ENCODE measurements around the gene TMEM132D. TPM values are rescaled to one million over a fixed set of nuclear protein-coding genes. Genes with fewer than 3 reads are reported as not detected.

Gene TMEM132D
- total RNA-seq, 5 donors from 2014 or later (not counting 1 experiment from before 2014, with no cell fraction given): not detected

DNA sequence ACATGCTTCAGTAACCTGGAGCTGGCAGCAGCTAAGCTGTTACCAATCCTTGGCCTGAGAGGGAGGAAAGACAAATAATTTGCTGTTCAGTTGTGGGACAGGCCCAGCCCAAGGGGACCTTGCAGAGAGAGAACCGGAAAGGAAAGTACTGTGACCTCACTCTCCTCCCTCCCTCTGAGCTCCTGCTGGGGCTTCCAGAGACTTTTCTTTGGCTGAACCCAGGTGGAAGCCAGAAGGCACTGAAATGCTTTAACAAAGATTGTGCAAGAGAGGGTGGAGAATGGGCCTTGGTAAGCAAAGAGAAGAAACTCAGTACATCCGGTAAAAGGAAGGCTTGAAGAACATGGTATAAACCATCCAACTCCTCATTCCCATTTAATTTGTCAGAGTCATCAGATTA, 593.5 kb downstream of the TMEM132D start:
- Histone ChIP-seq H3K27ac (ENCODE audit: low read length) (no peak overlapping the region), H3K9me3 (no peaks in the 10 kb centered on the region), H3K4me3 (ENCODE audit: control insufficient read depth in 1 of 2, extremely low read depth in 1 of 2, low read length in 1 of 2) (no peak overlapping the region), H3K27me3 (replicated peaks in 1 of 2; ENCODE audit: control insufficient read depth in 2 of 2, extremely low read depth in 1 of 2, insufficient read depth in 2 of 2, low read length in 1 of 2) (no peaks in the 10 kb centered on the region), H3K4me1 (ENCODE audit: control insufficient read depth in 1 of 2, extremely low read depth in 1 of 2, insufficient read depth in 2 of 2, low read length in 2 of 2) (no peaks in the 10 kb centered on the region), H3K36me3 (ENCODE audit: control insufficient read depth in 2 of 2, extremely low read depth in 1 of 2, insufficient read depth in 1 of 2, low read length in 1 of 2) (no peaks in the 10 kb centered on the region)
- DNase-seq (no peak), ATAC-seq (replicated peaks in 1 of 4) (no peak)
- no peak overlapping the region for H3K27ac Mint-ChIP-seq
- no peaks in the 10 kb centered on the region for H3K4me1 Mint-ChIP-seq
- peaks cover 7 to 15% (median 13%) of the 10 kb centered on the region in 3 donors for H3K9me3 Mint-ChIP-seq
- no CpG with 5 or more reads among the region's 2 CpGs for WGBS (ENCODE audit: insufficient coverage)
- no peaks in the 10 kb centered on the region for H3K36me3 Mint-ChIP-seq
- POLR2A ChIA-PET: no interaction called here
- H3K4me3 Mint-ChIP-seq: no peak overlapping the region
- CTCF ChIA-PET: no interaction called here
- H3K27me3 Mint-ChIP-seq: no peaks in the 10 kb centered on the region

- no peaks in the 10 kb centered on the region for H3K27me3 ChIP-seq (replicated peaks in 1 of 2; ENCODE audit: control insufficient read depth in 2 of 2, extremely low read depth in 1 of 2, insufficient read depth in 2 of 2, low read length in 1 of 2)
- POLR2A ChIA-PET: no interaction called here
- no peaks in the 10 kb centered on the region for H3K36me3 ChIP-seq (ENCODE audit: control insufficient read depth in 2 of 2, extremely low read depth in 1 of 2, insufficient read depth in 1 of 2, low read length in 1 of 2)
- no peak overlapping the region for H3K4me3 ChIP-seq (ENCODE audit: control insufficient read depth in 1 of 2, extremely low read depth in 1 of 2, low read length in 1 of 2)
- no peak overlapping the region for H3K4me3 Mint-ChIP-seq
- no peak overlapping the region for H3K27ac ChIP-seq (ENCODE audit: low read length)
- H3K27ac Mint-ChIP-seq: no peak overlapping the region
- DNase-seq (no peak), ATAC-seq (replicated peaks in 1 of 4) (no peak)
- CTCF ChIA-PET: no interaction called here
- H3K9me3 Mint-ChIP-seq: peaks cover 3 to 17% (median 7%) of the 10 kb centered on the region in 3 donors
- H3K4me1 ChIP-seq (ENCODE audit: control insufficient read depth in 1 of 2, extremely low read depth in 1 of 2, insufficient read depth in 2 of 2, low read length in 2 of 2): no peaks in the 10 kb centered on the region
- no peaks in the 10 kb centered on the region for H3K36me3 Mint-ChIP-seq
- no peaks in the 10 kb centered on the region for H3K27me3 Mint-ChIP-seq
- no peaks in the 10 kb centered on the region for H3K9me3 ChIP-seq
- WGBS (ENCODE audit: insufficient coverage): no CpG with 5 or more reads among the region's 4 CpGs
- no peaks in the 10 kb centered on the region for H3K4me1 Mint-ChIP-seq
Observed at GRCh38 chr12:129305851-129306250, 598.0 kb downstream of the TMEM132D start.

GRCh38 chr12:129304529-129304928, 599.3 kb downstream of the TMEM132D start:
- DNase-seq: no peak
- Mint-ChIP-seq H3K27ac (no peak overlapping the region), H3K36me3 (no peaks in the 10 kb centered on the region), H3K4me1 (no peaks in the 10 kb centered on the region), H3K27me3 (no peaks in the 10 kb centered on the region), H3K4me3 (no peak overlapping the region), H3K9me3 (peaks cover 4 to 16% (median 7%) of the 10 kb centered on the region in 3 donors)
- Histone ChIP-seq H3K4me1 (ENCODE audit: control insufficient read depth in 1 of 2, extremely low read depth in 1 of 2, insufficient read depth in 2 of 2, low read length in 2 of 2) (no peaks in the 10 kb centered on the region), H3K4me3 (ENCODE audit: control insufficient read depth in 1 of 2, extremely low read depth in 1 of 2, low read length in 1 of 2) (no peak overlapping the region), H3K36me3 (ENCODE audit: control insufficient read depth in 2 of 2, extremely low read depth in 1 of 2, insufficient read depth in 1 of 2, low read length in 1 of 2) (no peaks in the 10 kb centered on the region), H3K9me3 (no peaks in the 10 kb centered on the region), H3K27ac (ENCODE audit: low read length) (no peak overlapping the region), H3K27me3 (replicated peaks in 1 of 2; ENCODE audit: control insufficient read depth in 2 of 2, extremely low read depth in 1 of 2, insufficient read depth in 2 of 2, low read length in 1 of 2) (no peaks in the 10 kb centered on the region)
- 88% methylated on average over 2 of the region's 7 CpGs for WGBS (ENCODE audit: insufficient coverage)
- CTCF ChIA-PET: interaction anchor here in 1 of 2 donors (0.7 kb wide), 1 partner anchor 26 kb away, joined by 7 read pairs; no protein-coding TSS in a partner anchor
- no peak for ATAC-seq (replicated peaks in 1 of 4)
- POLR2A ChIA-PET: no interaction called here

- CTCF ChIA-PET: no interaction called here
- 75% methylated on average over 1 of the region's 8 CpGs for WGBS (ENCODE audit: insufficient coverage)
- POLR2A ChIA-PET: interaction anchor here in 1 of 2 donors (0.7 kb wide), 1 partner anchor 1401 kb away, joined by 3 read pairs; no protein-coding TSS in a partner anchor
- Mint-ChIP-seq H3K4me1 (no peaks in the 10 kb centered on the region), H3K36me3 (no peaks in the 10 kb centered on the region), H3K4me3 (no peak overlapping the region), H3K27me3 (no peaks in the 10 kb centered on the region), H3K27ac (no peak overlapping the region), H3K9me3 (peaks cover 17 to 26% (median 18%) of the 10 kb centered on the region in 3 donors)
- Histone ChIP-seq H3K36me3 (ENCODE audit: control insufficient read depth in 2 of 2, extremely low read depth in 1 of 2, insufficient read depth in 1 of 2, low read length in 1 of 2) (no peaks in the 10 kb centered on the region), H3K9me3 (no peaks in the 10 kb centered on the region), H3K27me3 (replicated peaks in 1 of 2; ENCODE audit: control insufficient read depth in 2 of 2, extremely low read depth in 1 of 2, insufficient read depth in 2 of 2, low read length in 1 of 2) (no peaks in the 10 kb centered on the region), H3K27ac (ENCODE audit: low read length) (no peak overlapping the region), H3K4me1 (ENCODE audit: control insufficient read depth in 1 of 2, extremely low read depth in 1 of 2, insufficient read depth in 2 of 2, low read length in 2 of 2) (no peaks in the 10 kb centered on the region), H3K4me3 (ENCODE audit: control insufficient read depth in 1 of 2, extremely low read depth in 1 of 2, low read length in 1 of 2) (no peak overlapping the region)
- DNase-seq (no peak), ATAC-seq (replicated peaks in 1 of 4) (no peak)
Observed at GRCh38 chr12:129300011-129300410, 603.8 kb downstream of the TMEM132D start.

DNA sequence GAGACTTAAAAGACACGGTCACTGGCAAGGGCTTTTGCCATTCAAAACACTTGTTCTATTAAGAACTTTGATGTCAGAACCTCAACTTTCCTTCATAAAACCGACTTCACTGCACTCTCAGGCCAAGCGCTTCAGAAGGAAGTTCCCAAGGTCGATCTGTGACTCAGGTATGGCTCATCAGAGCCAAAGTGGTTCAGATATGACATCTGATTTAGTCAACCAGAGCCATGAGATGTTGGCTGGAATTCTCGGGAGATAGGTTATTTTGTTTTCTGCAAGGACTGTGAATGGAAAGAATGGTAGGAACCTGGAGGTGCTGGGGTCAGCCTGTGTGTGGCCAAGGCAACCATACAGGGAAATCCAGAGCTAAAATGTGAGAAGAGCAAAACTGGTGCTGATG, 604.9 kb downstream of the TMEM132D start:
- Mint-ChIP-seq H3K27me3 (no peaks in the 10 kb centered on the region), H3K27ac (no peak overlapping the region), H3K4me3 (no peak overlapping the region), H3K4me1 (no peaks in the 10 kb centered on the region), H3K9me3 (peaks cover 8 to 22% (median 18%) of the 10 kb centered on the region in 3 donors), H3K36me3 (no peaks in the 10 kb centered on the region)
- Histone ChIP-seq H3K27me3 (replicated peaks in 1 of 2; ENCODE audit: control insufficient read depth in 2 of 2, extremely low read depth in 1 of 2, insufficient read depth in 2 of 2, low read length in 1 of 2) (no peaks in the 10 kb centered on the region), H3K36me3 (ENCODE audit: control insufficient read depth in 2 of 2, extremely low read depth in 1 of 2, insufficient read depth in 1 of 2, low read length in 1 of 2) (no peaks in the 10 kb centered on the region), H3K27ac (ENCODE audit: low read length) (no peak overlapping the region), H3K4me1 (ENCODE audit: control insufficient read depth in 1 of 2, extremely low read depth in 1 of 2, insufficient read depth in 2 of 2, low read length in 2 of 2) (no peaks in the 10 kb centered on the region), H3K9me3 (no peaks in the 10 kb centered on the region), H3K4me3 (ENCODE audit: control insufficient read depth in 1 of 2, extremely low read depth in 1 of 2, low read length in 1 of 2) (no peak overlapping the region)
- POLR2A ChIA-PET: no interaction called here
- CTCF ChIA-PET: no interaction called here
- no peak for ATAC-seq (replicated peaks in 1 of 4)
- 81% methylated on average over 5 of the region's 5 CpGs for WGBS (ENCODE audit: insufficient coverage)
- DNase-seq: no peak

DNA sequence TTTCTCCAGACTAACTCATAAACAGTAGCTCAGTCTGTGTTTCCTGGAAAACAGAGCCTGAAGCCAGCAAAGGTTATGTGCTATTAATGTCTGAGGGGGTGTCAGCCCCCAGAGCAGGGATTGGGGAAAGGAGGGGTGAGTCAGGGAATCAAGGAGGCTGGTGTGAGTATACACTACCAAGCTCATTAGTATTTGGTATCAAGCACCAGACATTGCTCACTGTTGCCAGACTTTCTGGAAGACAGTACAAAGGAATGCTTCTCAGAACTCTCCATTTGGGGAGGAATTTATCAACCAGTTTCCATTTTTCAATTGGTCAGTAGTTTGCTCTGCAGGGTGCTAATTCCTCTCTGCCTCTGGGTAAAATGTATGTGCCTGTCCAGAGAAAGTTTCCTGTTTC, 607.2 kb downstream of the TMEM132D start:
- Histone ChIP-seq H3K9me3 (no peaks in the 10 kb centered on the region), H3K27ac (ENCODE audit: low read length) (no peak overlapping the region), H3K4me3 (ENCODE audit: control insufficient read depth in 1 of 2, extremely low read depth in 1 of 2, low read length in 1 of 2) (no peak overlapping the region), H3K36me3 (ENCODE audit: control insufficient read depth in 2 of 2, extremely low read depth in 1 of 2, insufficient read depth in 1 of 2, low read length in 1 of 2) (no peaks in the 10 kb centered on the region), H3K27me3 (replicated peaks in 1 of 2; ENCODE audit: control insufficient read depth in 2 of 2, extremely low read depth in 1 of 2, insufficient read depth in 2 of 2, low read length in 1 of 2) (no peaks in the 10 kb centered on the region), H3K4me1 (ENCODE audit: control insufficient read depth in 1 of 2, extremely low read depth in 1 of 2, insufficient read depth in 2 of 2, low read length in 2 of 2) (no peaks in the 10 kb centered on the region)
- Mint-ChIP-seq H3K36me3 (no peaks in the 10 kb centered on the region), H3K4me3 (no peak overlapping the region), H3K27me3 (no peaks in the 10 kb centered on the region), H3K4me1 (no peaks in the 10 kb centered on the region), H3K27ac (no peak overlapping the region), H3K9me3 (peaks cover 12 to 29% (median 18%) of the 10 kb centered on the region in 3 donors)
- CTCF ChIA-PET: no interaction called here
- POLR2A ChIA-PET: no interaction called here
- DNase-seq (no peak), ATAC-seq (replicated peaks in 1 of 4) (no peak)

GRCh38 chr12:129294868-129295267, 609.0 kb downstream of the TMEM132D start:
- DNase-seq (no peak), ATAC-seq (replicated peaks in 1 of 4) (no peak)

More at GRCh38 chr12:129294868-129295267, 609.0 kb downstream of the TMEM132D start:
- Histone ChIP-seq H3K4me1 (ENCODE audit: control insufficient read depth in 1 of 2, extremely low read depth in 1 of 2, insufficient read depth in 2 of 2, low read length in 2 of 2) (no peaks in the 10 kb centered on the region), H3K36me3 (ENCODE audit: control insufficient read depth in 2 of 2, extremely low read depth in 1 of 2, insufficient read depth in 1 of 2, low read length in 1 of 2) (no peaks in the 10 kb centered on the region), H3K27ac (ENCODE audit: low read length) (no peak overlapping the region), H3K27me3 (replicated peaks in 1 of 2; ENCODE audit: control insufficient read depth in 2 of 2, extremely low read depth in 1 of 2, insufficient read depth in 2 of 2, low read length in 1 of 2) (no peaks in the 10 kb centered on the region), H3K4me3 (ENCODE audit: control insufficient read depth in 1 of 2, extremely low read depth in 1 of 2, low read length in 1 of 2) (no peak overlapping the region), H3K9me3 (no peaks in the 10 kb centered on the region)
- Mint-ChIP-seq H3K27me3 (no peaks in the 10 kb centered on the region), H3K27ac (no peak overlapping the region), H3K4me3 (no peak overlapping the region), H3K9me3 (peaks cover 12 to 29% (median 14%) of the 10 kb centered on the region in 3 donors), H3K4me1 (no peaks in the 10 kb centered on the region), H3K36me3 (no peaks in the 10 kb centered on the region)
- ChIA-PET POLR2A (no interaction called here), CTCF (no interaction called here)
- 91% methylated on average over 7 of the region's 7 CpGs for WGBS (ENCODE audit: insufficient coverage)

Data from T-cell (primary cell).